Measurements from ENCODE around the gene MAL. TPM values are rescaled to one million over a fixed set of nuclear protein-coding genes. Genes with fewer than 3 reads are reported as not detected.

MAL gene
- total and polyA plus RNA-seq, 2 of the 8 experiments (the other 6 are each of a cell fraction or from before 2014, with no cell fraction given): not detected

DNA sequence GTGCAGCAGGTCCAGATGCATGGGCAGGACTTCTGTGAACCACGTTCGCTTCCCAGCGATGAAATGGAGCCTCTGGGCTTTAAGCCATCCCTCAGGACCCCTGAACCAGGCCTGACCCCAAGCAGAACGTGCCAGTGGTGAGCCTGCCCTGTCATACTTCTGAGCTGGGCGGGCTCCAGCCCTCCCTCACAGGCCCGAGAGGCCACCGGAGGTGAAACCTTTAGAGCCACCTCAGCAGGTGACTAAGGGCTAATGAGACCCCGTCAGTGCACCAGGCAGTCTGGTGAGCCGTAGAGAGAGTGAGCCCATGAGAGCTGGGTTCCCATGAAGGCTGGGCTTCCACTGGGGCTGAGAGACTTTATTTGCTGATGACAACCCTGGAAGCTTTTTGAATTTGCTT, 8.9 kb upstream of the MAL start:
- Histone ChIP-seq H3K27ac (ENCODE audit: low read depth, low read length) (no peak overlapping the region), H3K4ac (replicated peaks; ENCODE audit: insufficient read length, low read depth, low read length) (no peak overlapping the region), H4K20me1 (replicated peaks in 1 of 2; ENCODE audit: control insufficient read depth in 1 of 2, insufficient read depth in 2 of 2, low read length in 2 of 2) (no peaks in the 10 kb centered on the region), H3K4me2 (ENCODE audit: insufficient read depth in 1 of 2, low read depth in 2 of 2, low read length in 2 of 2) (no peak overlapping the region), H3K79me1 (ENCODE audit: low read depth, low read length) (no peaks in the 10 kb centered on the region), H2BK15ac (ENCODE audit: low read length) (no peak overlapping the region), H2AFZ (ENCODE audit: low read length) (no peak overlapping the region), H3K14ac (ENCODE audit: insufficient read length) (no peak overlapping the region), H2BK120ac (replicated peaks; ENCODE audit: low read depth, low read length) (no peak overlapping the region), H3K27me3 (replicated peaks in 1 of 4; ENCODE audit: control insufficient read depth in 3 of 4, extremely low read depth in 1 of 4, insufficient read depth in 3 of 4, low read length in 3 of 4) (no peaks in the 10 kb centered on the region; a peak in 1 of 7 replicates), H4K91ac (replicated peaks; ENCODE audit: insufficient read length, low read length) (no peak overlapping the region), H3K4me1 (replicated peaks in 1 of 4; ENCODE audit: control insufficient read depth in 3 of 4, insufficient read depth in 4 of 4, low read length in 3 of 4) (peaks cover 0 to 3% (median 0%) of the 10 kb centered on the region in 4 experiments; a peak in 1 of 7 replicates), H3K9ac (replicated peaks in 1 of 4; ENCODE audit: extremely low read depth in 1 of 4, low read depth in 3 of 4, low read length in 3 of 4) (no peak overlapping the region), H3K4me3 (ENCODE audit: extremely low read depth in 1 of 4, insufficient read depth in 2 of 4, low read depth in 3 of 4, low read length in 4 of 4) (no peak overlapping the region), H2AK5ac (ENCODE audit: low read depth, low read length) (no peak overlapping the region), H2BK20ac (ENCODE audit: low read length) (no peak overlapping the region), H4K8ac (ENCODE audit: extremely low read depth, insufficient read depth, low read length) (no peak overlapping the region), H3K56ac (replicated peaks; ENCODE audit: insufficient read length, low read depth, low read length) (no peak overlapping the region), H4K5ac (ENCODE audit: insufficient read length, low read depth, low read length) (no peak overlapping the region), H3K23me2 (ENCODE audit: low read depth, low read length) (no peaks in the 10 kb centered on the region), H2BK12ac (ENCODE audit: low read depth, low read length) (no peak overlapping the region), H3K9me3 (ENCODE audit: insufficient read depth in 2 of 2, low read depth in 1 of 2, low read length in 1 of 2) (peaks cover 75 to 99% of the 10 kb centered on the region in 2 experiments), H2BK5ac (ENCODE audit: low read depth, low read length) (no peak overlapping the region), H3K36me3 (ENCODE audit: control insufficient read depth in 2 of 4, insufficient read depth in 4 of 4, low read length in 3 of 4) (no peaks in the 10 kb centered on the region; a peak in 2 of 8 replicates), H3K18ac (ENCODE audit: extremely low read depth, low read length) (no peak overlapping the region), H3K23ac (ENCODE audit: insufficient read length) (no peak overlapping the region), H3K79me2 (ENCODE audit: control insufficient read depth in 1 of 2, insufficient read depth in 2 of 2, low read length in 2 of 2) (no peaks in the 10 kb centered on the region)
- DNase-seq (ENCODE audit: low read depth in 1 of 2, low spot score in 2 of 2) (no peak), FAIRE-seq (no peak)
- CTCF ChIA-PET (ENCODE audit: partially characterized antibody): no interaction called here
- 77% methylated on average over 9 of the region's 9 CpGs; no CpG with 5 or more reads in 1 of the 2 experiments for WGBS, 2 experiments (ENCODE audit: extremely low coverage in 1 of 2, insufficient coverage in 1 of 2, insufficient read length in 1 of 2, insufficient replicate concordance in 2 of 2, low coverage in 1 of 2, low lambda C conversion rate in 2 of 2, missing lambda C conversion rate in 1 of 2)
- POLR2A ChIA-PET (ENCODE audit: partially characterized antibody): no interaction called here
- TF ChIP-seq SP2 (IDR thresholded peaks at IDR 0.05; ENCODE audit: low read length): no peak
- no peak for TF ChIP-seq EP300 (IDR thresholded peaks at IDR 0.05; ENCODE audit: borderline replicate concordance in 1 of 2, low read depth in 2 of 2, low read length in 2 of 2)
- no peak for TF ChIP-seq TCF12 (IDR thresholded peaks at IDR 0.05; ENCODE audit: low read depth, low read length)
- TF ChIP-seq TEAD4 (IDR thresholded peaks at IDR 0.05; ENCODE audit: low read depth, low read length): no peak
- no peak for TF ChIP-seq FOSL1 (IDR thresholded peaks at IDR 0.05; ENCODE audit: insufficient read depth, low read depth, low read length)
- TF ChIP-seq CBX5 (IDR thresholded peaks at IDR 0.05; ENCODE audit: low read depth, low read length): no peak
- TF ChIP-seq NRF1 (IDR thresholded peaks at IDR 0.05; ENCODE audit: low read depth, low read length): no peak
- no peak for TF ChIP-seq KDM1A (IDR thresholded peaks at IDR 0.05; ENCODE audit: borderline replicate concordance, low read length)
- TF ChIP-seq HDAC6 (IDR thresholded peaks at IDR 0.05; ENCODE audit: low read depth, low read length): no peak
- no peak for TF ChIP-seq CEBPB (IDR thresholded peaks at IDR 0.05; ENCODE audit: low read depth, low read length)
- no peak for TF ChIP-seq KDM5A (IDR thresholded peaks at IDR 0.05; ENCODE audit: low read length)
- no peak for TF ChIP-seq BACH1 (IDR thresholded peaks at IDR 0.05; ENCODE audit: low read length)
- TF ChIP-seq SUZ12 (IDR thresholded peaks at IDR 0.05; ENCODE audit: low read length): no peak
- TF ChIP-seq TAF1 (IDR thresholded peaks at IDR 0.05; ENCODE audit: low read depth, low read length): no peak
- no peak for TF ChIP-seq SP4 (IDR thresholded peaks at IDR 0.05; ENCODE audit: low read length)
- TF ChIP-seq ATF3 (IDR thresholded peaks at IDR 0.05; ENCODE audit: insufficient read depth, low read depth, low read length): no peak

Data from H1 (cell line).